ENCODE results near the gene FOXI2.

FOXI2 gene

DNA sequence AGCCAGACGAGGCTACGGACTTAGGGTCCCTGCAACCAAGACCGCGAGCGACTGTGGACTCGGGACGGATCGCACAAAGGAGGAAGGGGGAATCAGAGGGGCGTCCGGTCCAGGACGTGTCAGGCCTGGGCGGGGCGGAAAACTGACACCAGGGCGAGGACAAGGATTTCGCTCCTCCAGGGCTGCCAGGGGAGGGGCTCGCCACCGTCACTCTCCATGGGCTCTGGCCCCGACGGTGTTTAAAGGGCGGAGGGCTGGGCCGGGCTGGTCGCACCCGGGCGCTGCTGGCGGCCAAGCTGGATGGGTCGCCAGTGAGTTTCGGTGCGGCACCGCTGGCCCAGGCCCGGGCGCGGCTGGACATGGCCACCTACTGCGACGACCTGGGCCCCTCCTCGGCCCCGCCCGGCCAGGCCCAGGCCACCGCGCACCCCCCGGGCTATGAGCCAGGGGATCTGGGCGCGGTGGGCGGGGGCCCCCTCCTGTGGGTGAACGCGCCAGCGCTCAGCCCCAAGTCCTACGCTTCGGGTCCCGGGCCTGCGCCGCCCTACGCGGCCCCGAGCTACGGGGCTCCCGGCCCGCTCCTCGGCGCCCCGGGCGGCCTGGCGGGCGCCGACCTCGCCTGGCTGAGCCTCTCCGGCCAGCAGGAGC is at the start of gene FOXI2:
Gene FOXI2 (plus strand): TSS at position 271 of the 648 bp plus-strand sequence. CDS start 89 bp downstream, at position 360.
- DNase-seq: no peak

DNA sequence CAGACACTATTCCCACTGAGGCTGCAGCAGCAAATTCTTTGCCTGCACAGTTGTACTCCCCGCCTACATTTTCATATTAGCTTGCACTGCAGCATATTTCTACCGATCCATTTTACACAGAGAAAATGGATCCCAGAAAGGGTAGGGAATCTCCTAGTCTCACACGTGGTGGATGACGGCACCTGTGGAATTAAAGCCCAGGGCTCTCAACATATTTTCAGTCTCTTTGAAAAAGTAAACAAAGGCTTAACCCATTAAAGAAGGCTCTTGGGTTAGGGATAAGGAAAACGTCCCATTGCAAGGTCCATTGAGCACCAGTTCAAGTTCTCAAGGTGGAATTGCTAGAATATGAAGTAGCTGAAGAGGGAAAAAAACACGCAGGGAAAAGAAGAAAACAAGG is 49.4 kb upstream of the FOXI2 start:
- no peak for DNase-seq

DNA sequence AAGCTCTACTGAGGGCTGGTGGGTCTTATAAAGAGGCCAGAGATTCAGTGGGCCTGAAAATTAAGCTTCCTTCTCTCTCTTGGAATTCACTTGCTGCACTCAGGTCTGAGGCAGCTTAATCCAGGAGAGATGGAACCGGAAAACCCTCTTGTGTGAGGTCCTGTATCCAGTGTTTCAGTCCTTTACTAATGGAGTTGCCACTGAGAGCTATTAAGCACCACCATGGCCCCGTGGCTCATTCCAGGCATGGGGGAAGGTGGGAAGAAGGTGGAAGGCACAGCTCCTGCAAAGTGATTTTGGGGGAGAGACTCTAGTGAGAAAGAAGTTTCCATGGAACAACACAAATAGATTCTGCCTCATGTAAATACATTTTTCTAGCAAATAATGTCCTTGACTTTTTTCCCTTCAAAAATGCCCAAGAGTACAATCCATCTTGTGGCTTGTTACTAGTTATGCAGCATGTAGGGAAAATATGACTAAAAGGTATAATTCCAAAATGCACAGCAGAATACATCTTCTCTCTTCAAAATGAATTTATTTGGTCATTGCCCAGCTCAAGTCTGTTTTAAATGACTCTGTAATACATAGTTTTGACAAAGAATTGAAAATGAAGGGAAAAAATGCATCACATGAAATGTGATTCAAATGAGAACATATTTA is 46.7 kb upstream of the FOXI2 start:
- DNase-seq: no peak

DNA sequence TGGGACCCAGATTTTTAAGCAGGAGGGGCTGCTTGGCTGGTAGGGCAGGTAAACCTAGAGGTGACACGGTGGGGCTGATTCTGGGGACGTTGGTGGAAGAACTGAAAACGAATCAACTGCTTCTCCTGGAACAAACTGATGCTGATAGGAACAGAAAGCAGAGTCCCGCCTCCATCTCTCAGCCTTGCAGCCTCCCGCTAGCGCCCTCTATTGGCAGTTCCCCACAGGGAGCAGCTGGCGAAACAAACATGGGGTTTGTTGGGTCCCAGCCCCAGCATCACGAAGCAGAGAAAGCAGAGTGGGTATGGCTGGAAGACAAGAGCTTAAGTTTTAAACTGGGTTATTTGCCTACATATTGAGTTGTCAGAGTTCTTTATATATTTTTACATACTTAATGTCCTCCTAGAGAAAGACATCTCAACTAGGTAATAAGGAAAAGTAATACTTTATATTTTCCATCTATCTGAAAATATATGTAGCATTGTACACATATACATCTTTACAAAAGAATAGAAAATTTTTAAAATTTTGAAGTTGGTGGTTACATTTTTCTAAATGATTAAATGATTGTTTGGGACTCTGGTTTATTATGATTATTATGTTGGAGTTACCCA is 42.3 kb upstream of the FOXI2 start:
- peak; percentile 50 for DNase-seq

DNA sequence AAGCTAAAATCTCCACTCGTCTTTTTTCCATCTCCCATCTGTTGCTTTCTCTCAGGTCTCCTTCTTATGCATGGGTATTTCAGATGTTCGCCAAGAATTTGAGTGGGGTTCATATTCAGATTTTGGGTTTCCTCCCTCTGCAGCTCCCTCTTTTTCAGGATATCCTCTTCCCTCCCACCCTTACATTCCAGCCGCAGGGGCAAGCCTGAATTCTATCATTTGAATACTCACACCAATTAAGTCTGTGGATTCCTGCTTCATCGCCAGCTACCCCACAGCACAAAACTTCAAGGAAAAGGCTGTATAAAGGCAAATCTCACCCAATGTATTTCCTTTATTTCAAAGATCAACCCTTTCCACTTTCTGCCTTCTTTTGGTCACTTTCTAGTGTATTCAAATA is 41.6 kb upstream of the FOXI2 start:
- DNase-seq: no peak

DNA sequence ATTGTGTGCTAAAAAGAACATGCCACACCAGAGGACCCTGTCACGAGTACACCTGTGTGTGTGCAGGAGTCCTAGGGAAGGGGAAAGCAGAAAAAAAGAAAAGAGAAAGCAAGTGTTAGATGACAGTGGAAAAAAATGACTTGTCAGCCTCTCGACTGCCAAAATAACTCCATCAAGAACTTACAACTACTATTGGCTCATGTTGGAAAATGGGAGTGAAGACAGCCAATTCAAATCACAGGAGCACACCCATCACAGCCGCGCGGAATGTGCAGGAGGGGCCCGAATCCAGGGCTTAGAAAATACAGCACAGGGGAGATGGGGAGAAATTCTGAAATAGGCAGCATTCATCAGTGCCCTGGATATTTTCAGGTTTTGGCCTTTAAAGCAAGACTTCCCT is 38.1 kb upstream of the FOXI2 start:
- DNase-seq: no peak

DNA sequence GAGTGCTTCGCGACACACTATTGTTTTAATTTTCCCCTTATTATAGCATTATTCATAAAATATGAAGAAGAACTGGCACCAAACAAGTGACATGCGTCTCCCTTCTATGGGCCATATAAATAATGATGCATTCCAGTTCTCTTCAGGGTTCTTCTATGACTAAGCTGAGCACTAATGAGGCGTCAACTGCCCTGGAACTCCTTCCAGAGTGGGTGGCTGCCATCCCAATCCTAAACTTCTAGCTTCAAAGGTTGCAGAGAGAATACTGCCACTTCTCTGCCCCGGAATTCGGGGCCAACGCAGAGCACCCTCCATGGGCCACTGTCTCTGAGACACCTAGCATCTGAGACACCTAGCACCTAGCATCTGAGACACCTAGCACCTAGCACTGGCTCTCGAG is 37.7 kb upstream of the FOXI2 start:
- DNase-seq: no peak

DNA sequence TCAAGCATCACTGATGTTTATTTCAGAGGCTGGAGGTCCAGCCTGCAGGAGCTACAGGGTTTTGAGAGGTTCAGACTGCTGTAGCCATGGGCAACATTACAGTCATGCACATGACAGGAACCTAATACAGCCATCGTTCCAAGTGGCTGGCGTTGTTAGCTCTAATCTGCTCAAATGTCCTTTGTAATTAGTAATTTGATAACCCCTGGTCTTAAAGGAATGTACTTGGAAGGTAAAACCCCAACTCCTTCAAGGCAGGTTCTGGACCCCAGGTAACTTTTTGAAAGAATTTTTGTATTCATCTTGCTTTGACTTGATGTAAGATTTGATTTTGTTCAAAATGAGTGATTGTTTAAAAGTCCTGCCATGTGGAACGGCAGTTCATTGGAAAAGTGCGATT is 34.7 kb upstream of the FOXI2 start:
- no peak for DNase-seq

DNA sequence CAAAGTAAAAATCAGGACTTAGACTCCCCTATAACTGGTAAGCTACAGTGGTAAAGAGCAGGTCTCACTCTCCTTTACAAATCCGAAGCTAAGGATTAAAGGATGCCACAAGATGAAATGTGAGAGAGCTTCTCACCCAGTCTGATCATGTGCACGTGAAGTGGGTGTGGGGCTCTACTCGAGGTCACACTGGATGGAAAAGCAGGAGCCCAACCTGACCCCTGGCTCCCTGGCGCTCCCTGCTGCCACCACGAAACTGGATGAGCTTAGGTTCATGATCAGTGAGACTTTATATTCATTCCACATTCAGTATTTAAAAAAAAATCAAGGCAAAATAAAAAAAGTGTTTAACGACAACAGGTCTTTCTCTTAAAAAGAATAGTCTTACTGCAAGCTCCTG is 21.7 kb upstream of the FOXI2 start:
- no peak for DNase-seq

DNA sequence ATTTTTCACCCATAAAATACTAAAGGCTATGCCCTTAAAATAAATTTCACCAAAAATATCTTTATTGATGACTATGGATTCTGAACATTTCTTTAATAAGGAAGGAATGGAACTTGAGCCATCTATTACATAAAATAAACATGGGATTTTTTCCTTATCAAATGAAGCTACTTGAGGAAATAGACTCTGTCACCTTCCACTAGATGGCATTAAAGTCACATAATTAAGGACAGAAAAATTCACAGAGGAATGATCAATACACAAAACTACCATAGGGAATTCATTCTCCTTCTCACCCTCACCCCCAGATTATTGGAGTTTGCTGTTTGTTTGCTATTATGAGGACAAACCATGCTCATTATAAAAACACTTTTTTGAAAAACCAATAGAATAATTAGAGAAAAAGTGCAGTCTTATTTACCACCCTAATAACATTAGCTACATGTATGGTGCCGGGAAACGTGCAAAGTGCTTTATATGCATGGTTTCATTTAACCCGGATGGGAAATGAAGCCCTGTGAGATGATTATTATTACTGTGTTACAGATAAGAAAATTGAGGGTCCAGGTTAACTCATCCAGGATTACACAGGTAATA is 21.1 kb upstream of the FOXI2 start:
- DNase-seq: peak; percentile 37

DNA sequence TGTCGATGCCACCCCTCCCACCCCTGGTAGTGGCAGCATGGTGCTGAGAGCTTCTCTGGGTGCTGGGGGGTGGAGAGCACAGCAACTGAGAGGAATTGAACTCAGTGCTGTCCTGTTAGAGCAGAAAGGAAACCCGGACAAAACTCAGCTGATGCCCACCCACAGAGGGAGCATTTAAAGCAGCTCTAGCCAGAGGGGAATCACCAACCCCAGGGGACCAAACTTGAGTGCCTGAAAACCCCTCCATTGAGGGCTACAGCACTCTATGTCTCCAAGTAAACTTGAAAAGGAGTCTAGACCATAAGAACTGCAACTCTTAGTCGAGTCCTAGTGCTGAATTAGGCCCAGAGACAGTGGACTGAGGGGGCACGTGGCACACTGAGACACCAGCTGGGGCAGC is 16.8 kb upstream of the FOXI2 start:
- no peak for DNase-seq

DNA sequence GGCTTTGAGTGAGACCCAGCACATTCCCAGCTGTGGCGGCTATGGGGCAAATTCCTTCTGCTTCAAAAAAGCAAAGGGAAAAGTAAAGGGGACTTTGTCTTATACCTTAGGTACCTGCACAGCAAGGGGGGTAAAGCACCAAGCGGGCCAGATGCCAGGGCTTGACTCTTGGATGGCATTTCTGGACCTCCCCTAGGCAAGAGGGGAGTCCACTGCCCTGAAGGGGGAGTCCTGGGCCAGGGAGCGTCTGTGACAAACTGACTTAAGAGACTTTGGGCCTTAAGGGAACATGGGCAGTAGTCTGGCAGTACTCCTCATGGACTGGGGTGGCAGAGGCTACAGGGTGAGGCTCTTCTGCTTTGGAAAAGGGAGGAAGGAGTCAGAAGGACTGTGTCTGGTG is 16.1 kb upstream of the FOXI2 start:
- no peak for DNase-seq

DNA sequence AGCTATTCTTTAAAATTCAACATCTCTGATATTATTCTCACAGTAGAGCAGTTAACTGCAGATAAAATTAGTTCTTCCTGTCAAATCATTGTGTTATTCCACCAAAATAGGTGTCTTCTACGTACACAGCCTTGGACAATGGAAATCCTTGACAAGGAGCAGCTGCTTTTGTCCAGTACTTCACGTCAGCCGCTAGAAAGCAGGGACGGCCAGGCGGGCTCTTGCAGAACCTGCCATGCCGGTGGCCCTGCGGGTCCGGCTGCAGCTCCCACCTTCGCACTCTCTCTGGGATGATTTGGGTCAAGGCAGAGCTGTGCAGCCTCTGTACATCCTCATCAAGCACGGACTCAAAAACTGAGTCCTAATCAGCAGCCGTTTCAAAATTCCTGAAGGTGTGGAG is 2.2 kb upstream of the FOXI2 start:
- DNase-seq: no peak

DNA sequence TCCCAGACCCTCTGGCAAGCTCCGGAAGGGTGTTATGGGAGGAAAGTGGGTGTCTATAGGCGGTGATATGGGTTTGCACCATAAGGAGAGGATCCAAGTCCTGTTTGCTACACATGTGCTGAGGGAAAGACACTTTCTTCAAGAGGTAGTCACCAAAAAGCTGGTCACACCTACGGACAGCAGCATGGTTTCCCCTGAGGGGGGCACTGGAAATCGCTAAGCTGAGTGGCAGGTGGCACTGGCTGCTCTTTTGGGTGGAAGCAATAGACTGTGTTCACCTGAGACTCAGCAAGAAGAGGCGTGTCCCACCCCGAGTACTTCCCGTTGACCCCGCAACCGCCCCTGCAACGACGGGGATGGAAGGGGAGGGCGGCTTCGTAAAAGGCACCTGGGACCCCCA is 1.8 kb upstream of the FOXI2 start:
- DNase-seq: no peak

DNA sequence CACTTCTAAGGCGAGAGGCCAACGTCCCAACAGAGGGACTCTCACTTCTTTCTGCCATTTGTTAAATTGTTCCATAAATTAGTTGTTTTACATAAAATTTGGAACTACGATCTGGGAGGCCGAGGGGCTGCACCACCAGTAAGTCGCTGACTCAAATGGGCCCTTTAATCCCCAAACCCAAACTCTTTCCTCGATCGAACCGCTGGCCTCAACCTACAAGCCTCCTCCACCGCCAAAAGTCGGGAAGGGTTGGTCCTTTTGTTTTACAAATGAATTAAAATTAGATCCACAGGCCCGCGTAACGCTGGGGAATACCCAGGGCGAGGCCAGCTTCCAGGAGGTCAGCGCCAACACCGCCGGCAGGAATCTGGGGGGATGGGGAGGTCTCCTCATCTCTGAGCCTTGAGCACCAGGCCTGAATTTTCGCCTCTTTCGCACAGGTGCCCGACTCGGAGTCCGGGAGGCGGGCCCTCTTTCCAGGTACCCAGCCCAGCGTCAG is 1.2 kb upstream of the FOXI2 start:
- no peak for DNase-seq

DNA sequence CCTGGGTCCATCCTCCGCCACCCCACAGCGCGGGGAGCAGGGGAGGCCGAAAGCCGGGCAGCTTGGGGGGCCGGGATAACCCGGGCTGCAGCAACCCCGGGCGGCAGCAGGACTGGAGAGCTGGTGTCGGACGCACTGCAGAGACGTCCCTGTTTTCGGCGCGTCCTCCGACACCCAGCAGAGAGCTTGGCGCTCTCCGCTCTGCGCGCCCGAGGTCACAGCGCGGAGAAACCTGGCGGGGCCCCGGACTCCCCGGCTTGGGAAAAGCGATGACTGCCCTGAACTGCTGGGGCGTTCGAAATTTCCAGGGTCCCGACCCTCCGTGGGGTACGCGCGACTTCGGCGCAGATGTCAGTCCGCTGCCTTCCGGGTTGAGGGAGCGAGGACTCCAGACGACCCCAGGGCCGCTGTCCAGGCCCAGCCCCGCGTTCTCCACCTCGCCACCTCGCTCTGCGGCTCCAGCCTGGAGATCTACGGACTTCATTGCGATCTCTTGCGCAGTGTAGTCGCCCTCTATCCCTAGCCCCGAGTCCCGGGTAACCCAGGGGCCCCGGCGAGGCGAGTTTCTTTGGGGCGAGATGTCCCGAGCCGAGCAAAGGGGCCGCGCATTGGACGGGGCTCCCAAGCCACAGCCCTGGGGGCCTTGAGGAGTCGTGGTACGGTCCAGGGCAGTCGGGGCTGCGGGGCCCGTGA is 617 bp upstream of the FOXI2 start:
- no peak for DNase-seq

DNA sequence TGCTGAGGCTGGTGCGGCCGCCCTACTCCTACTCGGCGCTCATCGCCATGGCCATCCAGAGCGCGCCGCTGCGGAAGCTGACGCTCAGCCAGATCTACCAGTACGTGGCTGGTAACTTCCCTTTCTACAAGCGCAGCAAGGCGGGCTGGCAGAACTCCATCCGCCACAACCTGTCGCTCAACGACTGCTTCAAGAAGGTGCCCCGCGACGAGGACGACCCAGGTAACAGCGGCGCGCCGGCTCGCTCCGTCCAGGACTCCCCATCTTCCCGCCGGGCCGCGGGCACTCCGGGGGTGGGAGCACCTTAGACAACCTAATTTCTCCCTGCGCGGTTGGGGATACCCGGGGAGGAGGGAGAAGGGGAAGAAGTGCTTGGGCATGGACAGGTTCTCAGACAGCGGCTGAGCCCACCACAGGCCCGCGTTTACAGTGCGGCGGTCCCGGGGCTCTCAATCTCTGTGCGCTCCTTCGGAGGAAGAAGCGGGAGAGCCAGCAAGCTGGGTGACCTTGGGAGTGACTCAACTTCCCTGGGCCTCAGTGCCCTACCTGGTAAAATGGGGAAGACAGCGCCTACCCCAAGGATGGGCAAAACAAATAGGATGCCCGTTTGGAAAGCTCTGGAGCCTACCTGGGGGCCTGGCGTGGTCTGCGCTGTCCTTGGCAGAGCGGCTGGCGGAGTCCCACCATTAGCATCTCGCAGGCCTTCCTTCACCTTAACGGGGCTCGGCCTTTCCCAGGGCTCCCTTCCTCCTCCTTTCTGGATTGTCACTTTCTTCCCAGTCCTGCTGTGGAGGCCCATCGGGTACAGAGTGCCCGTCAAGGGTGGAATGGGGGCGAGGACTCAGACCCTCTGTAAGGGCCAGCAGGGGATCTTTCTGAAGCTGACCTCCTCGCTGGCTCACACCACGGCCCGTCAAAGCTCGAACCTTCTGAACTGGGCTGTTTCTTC is 852 bp downstream of the FOXI2 start:
- DNase-seq: no peak

DNA sequence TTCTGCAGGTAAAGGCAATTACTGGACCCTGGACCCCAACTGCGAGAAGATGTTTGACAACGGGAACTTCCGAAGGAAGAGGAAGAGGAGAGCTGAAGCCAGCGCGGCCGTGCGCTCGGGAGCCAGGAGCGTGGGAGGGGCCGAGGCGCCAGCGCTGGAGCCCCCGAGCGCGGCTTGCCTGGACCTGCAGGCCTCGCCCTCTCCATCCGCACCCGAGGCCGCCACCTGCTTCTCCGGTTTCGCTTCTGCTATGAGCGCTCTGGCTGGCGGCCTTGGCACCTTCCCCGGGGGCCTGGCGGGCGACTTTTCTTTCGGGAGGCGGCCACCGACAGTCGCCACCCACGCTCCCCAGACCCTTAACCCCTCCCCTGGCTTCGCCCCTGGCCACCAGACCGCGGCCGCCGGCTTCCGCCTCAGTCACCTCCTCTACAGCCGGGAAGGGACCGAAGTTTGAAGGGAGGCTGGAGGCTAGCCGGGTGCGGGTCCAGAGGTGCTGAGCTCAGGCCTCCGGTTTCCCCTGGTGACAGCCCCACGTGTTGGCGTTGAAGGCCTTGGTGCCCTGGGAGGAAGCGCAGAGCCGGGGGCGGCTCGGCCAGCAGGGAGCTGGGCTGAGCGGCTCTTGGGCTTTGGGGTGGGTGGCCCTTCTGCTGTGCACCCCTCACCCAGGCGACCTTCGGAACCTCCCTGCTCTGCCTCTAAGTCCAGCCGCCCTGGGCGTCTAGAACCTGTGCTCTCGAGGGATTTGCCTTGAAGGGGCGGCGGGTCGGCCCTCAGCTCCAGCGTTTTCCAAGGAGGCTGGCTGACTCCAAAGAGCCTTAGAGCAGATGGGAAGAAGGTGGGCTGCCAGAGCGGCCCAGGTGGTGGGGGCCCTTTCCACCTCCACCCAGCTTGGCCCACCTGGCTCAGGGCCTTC is 1.8 kb downstream of the FOXI2 start:
- DNase-seq: no peak

DNA sequence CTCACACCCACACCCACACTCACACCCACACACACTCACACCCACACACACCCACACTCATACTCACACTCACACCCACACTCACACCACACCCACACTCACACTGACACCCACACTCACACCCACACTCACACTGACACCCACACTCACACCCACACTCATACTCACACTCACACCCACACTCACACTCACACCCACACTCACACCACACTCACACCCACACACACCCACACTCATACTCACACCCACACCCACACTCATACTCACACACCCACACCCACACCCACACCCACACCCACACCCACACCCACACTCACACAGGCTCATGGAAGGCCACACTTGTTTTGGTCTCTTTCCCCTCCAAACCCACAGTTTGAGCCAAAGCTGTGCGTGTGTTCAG is 2.9 kb downstream of the FOXI2 start:
- DNase-seq: no peak

DNA sequence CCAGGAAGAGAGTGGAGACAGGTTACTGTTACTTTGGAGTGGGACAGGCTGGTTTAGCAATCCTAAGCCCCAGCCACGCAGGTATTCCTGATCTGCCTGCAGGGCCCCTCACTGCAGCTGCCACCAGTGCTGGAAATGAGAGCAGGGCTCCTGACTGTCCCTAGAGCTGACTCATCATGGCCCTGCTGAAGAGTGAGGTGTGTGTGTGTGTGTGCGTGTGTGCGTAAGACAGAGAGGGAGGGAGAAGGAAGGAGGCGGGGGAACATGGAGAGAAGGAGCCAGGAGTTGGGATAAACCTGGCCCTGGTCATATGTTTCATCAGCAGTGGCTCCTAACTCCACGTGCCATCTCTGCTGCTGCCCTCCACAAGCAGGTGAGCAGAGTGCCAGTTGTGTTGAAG is 3.6 kb downstream of the FOXI2 start:
- DNase-seq: no peak

DNA sequence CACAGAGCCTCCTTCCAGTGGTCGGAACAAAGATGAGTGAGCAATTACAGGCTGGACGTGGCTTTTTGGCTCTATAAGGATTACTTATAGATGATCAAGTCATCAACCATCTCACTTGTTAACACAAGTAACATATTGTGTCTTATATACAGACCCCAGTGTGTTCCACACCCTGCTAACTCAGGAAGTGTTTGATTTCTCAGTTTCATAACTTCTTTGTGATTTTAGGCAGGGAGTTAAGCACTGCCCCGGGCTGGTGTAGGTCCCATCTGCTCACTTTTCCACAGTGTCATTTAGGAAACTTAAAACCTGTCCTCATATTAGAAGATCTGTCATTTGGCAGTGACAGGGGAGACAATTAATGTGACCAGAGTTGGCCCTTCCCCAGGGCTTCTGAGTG is 6.2 kb downstream of the FOXI2 start:
- no peak for DNase-seq
